ENCODE results near the gene DTD2. TPM values are rescaled to one million over a fixed set of nuclear protein-coding genes. Genes with fewer than 3 reads are reported as not detected.

DTD2 gene
- total and polyA plus RNA-seq, 2 of the 8 experiments (the other 6 are each of a cell fraction or from before 2014, with no cell fraction given) = 12.0 to 19.5 TPM

DNA sequence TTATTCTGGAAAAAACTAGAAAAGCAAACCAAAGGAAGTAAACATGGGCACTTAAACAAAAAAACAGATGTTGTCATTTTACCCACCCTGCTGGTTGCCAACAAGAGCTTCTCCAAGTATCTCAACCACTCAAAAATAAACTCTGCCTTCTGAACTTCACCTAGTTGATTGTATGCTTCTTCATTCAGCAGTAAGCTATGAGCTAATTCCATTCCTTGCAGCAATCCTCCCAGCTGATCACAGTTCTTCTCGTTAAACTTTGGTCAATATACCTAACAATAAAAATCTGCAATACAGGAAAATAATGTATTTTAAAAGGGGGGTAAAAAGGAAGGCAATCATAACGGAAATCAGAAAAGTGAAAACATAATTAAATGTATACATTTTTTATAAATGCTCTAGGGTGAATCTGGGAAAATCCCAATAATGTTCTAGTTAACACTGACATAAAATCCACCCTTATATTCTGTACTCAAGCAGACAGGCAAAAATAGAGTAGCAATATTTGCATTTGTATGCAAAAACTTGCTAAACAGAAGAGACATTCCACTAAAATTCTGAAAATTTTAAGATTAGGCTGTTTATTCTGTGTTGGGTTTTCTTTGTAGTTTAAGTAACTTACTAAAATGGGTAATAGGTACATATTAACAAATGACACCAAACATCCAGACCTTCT, 54.4 kb downstream of the DTD2 start (continued):
- TF ChIP-seq, protein P1, sequence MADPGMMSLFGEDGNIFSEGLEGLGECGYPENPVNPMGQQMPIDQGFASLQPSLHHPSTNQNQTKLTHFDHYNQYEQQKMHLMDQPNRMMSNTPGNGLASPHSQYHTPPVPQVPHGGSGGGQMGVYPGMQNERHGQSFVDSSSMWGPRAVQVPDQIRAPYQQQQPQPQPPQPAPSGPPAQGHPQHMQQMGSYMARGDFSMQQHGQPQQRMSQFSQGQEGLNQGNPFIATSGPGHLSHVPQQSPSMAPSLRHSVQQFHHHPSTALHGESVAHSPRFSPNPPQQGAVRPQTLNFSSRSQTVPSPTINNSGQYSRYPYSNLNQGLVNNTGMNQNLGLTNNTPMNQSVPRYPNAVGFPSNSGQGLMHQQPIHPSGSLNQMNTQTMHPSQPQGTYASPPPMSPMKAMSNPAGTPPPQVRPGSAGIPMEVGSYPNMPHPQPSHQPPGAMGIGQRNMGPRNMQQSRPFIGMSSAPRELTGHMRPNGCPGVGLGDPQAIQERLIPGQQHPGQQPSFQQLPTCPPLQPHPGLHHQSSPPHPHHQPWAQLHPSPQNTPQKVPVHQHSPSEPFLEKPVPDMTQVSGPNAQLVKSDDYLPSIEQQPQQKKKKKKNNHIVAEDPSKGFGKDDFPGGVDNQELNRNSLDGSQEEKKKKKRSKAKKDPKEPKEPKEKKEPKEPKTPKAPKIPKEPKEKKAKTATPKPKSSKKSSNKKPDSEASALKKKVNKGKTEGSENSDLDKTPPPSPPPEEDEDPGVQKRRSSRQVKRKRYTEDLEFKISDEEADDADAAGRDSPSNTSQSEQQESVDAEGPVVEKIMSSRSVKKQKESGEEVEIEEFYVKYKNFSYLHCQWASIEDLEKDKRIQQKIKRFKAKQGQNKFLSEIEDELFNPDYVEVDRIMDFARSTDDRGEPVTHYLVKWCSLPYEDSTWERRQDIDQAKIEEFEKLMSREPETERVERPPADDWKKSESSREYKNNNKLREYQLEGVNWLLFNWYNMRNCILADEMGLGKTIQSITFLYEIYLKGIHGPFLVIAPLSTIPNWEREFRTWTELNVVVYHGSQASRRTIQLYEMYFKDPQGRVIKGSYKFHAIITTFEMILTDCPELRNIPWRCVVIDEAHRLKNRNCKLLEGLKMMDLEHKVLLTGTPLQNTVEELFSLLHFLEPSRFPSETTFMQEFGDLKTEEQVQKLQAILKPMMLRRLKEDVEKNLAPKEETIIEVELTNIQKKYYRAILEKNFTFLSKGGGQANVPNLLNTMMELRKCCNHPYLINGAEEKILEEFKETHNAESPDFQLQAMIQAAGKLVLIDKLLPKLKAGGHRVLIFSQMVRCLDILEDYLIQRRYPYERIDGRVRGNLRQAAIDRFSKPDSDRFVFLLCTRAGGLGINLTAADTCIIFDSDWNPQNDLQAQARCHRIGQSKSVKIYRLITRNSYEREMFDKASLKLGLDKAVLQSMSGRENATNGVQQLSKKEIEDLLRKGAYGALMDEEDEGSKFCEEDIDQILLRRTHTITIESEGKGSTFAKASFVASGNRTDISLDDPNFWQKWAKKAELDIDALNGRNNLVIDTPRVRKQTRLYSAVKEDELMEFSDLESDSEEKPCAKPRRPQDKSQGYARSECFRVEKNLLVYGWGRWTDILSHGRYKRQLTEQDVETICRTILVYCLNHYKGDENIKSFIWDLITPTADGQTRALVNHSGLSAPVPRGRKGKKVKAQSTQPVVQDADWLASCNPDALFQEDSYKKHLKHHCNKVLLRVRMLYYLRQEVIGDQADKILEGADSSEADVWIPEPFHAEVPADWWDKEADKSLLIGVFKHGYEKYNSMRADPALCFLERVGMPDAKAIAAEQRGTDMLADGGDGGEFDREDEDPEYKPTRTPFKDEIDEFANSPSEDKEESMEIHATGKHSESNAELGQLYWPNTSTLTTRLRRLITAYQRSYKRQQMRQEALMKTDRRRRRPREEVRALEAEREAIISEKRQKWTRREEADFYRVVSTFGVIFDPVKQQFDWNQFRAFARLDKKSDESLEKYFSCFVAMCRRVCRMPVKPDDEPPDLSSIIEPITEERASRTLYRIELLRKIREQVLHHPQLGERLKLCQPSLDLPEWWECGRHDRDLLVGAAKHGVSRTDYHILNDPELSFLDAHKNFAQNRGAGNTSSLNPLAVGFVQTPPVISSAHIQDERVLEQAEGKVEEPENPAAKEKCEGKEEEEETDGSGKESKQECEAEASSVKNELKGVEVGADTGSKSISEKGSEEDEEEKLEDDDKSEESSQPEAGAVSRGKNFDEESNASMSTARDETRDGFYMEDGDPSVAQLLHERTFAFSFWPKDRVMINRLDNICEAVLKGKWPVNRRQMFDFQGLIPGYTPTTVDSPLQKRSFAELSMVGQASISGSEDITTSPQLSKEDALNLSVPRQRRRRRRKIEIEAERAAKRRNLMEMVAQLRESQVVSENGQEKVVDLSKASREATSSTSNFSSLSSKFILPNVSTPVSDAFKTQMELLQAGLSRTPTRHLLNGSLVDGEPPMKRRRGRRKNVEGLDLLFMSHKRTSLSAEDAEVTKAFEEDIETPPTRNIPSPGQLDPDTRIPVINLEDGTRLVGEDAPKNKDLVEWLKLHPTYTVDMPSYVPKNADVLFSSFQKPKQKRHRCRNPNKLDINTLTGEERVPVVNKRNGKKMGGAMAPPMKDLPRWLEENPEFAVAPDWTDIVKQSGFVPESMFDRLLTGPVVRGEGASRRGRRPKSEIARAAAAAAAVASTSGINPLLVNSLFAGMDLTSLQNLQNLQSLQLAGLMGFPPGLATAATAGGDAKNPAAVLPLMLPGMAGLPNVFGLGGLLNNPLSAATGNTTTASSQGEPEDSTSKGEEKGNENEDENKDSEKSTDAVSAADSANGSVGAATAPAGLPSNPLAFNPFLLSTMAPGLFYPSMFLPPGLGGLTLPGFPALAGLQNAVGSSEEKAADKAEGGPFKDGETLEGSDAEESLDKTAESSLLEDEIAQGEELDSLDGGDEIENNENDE (IDR thresholded peaks at IDR 0.05; ENCODE audit: insufficient replicate concordance, low read length) = no peak
- no peak for TF ChIP-seq POU5F1 (IDR thresholded peaks at IDR 0.05; ENCODE audit: low read depth, low read length)
- TF ChIP-seq, protein P2, sequence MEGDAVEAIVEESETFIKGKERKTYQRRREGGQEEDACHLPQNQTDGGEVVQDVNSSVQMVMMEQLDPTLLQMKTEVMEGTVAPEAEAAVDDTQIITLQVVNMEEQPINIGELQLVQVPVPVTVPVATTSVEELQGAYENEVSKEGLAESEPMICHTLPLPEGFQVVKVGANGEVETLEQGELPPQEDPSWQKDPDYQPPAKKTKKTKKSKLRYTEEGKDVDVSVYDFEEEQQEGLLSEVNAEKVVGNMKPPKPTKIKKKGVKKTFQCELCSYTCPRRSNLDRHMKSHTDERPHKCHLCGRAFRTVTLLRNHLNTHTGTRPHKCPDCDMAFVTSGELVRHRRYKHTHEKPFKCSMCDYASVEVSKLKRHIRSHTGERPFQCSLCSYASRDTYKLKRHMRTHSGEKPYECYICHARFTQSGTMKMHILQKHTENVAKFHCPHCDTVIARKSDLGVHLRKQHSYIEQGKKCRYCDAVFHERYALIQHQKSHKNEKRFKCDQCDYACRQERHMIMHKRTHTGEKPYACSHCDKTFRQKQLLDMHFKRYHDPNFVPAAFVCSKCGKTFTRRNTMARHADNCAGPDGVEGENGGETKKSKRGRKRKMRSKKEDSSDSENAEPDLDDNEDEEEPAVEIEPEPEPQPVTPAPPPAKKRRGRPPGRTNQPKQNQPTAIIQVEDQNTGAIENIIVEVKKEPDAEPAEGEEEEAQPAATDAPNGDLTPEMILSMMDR (IDR thresholded peaks at IDR 0.05; ENCODE audit: control extremely low read depth in 1 of 3, insufficient read depth in 1 of 3, low read depth in 1 of 3, low read length in 3 of 3) = no peak
- TF ChIP-seq ASH2L (IDR thresholded peaks at IDR 0.05; ENCODE audit: low read length) = no peak
- TF ChIP-seq, protein P3, sequence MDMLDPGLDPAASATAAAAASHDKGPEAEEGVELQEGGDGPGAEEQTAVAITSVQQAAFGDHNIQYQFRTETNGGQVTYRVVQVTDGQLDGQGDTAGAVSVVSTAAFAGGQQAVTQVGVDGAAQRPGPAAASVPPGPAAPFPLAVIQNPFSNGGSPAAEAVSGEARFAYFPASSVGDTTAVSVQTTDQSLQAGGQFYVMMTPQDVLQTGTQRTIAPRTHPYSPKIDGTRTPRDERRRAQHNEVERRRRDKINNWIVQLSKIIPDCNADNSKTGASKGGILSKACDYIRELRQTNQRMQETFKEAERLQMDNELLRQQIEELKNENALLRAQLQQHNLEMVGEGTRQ (IDR thresholded peaks at IDR 0.05; ENCODE audit: low read length) = no peak
